Measurements from ENCODE around the gene TAS2R20. TPM values are rescaled to one million over a fixed set of nuclear protein-coding genes. Genes with fewer than 3 reads are reported as not detected.

TAS2R20 gene
- total and polyA plus RNA-seq, 10 of the 15 experiments (the other 5 are each of a cell fraction or from before 2014, with no cell fraction given): 0.07 to 3.9 (median 0.65) TPM

- TF ChIP-seq CUX1 (IDR thresholded peaks at IDR 0.05; ENCODE audit: insufficient replicate concordance, low read depth, low read length): no peak
- TF ChIP-seq HCFC1 (IDR thresholded peaks at IDR 0.05; ENCODE audit: low read length): no peak
- TF ChIP-seq DPF2 (IDR thresholded peaks at IDR 0.05): no peak
- no peak for TF ChIP-seq JUND (IDR thresholded peaks at IDR 0.05; ENCODE audit: low read depth, low read length)
- no peak for TF ChIP-seq RAD51 (IDR thresholded peaks at IDR 0.05)
- no peak for TF ChIP-seq SP1 (IDR thresholded peaks at IDR 0.05; ENCODE audit: low read depth, low read length)
- TF ChIP-seq RELA (IDR thresholded peaks at IDR 0.05; ENCODE audit: borderline replicate concordance, partially characterized antibody): no peak
Measured at GRCh38 chr12:11016937-11017336, 18.8 kb upstream of the TAS2R20 start (continued).

- H3K9ac ChIP-seq (ENCODE audit: control insufficient read depth, insufficient read depth, low read length): no peak overlapping the region
- H2AFZ ChIP-seq (ENCODE audit: control insufficient read depth, low read depth, low read length): no peak overlapping the region
- in situ Hi-C loops (cut with MboI) (loop anchor here (5.0 kb wide), 1 partner anchor 56 kb away; no protein-coding TSS in a partner anchor), intact Hi-C loops (cut with micrococcal nuclease; ENCODE audit: unreplicated experiment) (loop anchor here (1.0 kb wide), 1 partner anchor 54 kb away; no protein-coding TSS in a partner anchor)
- H3K9me3 ChIP-seq (replicated peaks; ENCODE audit: control insufficient read depth, insufficient read depth, low read length): no peaks in the 10 kb centered on the region
- ChIA-PET CTCF (no interaction called here), RAD21 (ENCODE audit: unreplicated experiment) (no interaction called here), SMC1A (ENCODE audit: uncharacterized antibody, unreplicated experiment) (no interaction called here), POLR2A (no interaction called here)
- H3K27ac ChIP-seq (ENCODE audit: control insufficient read depth, insufficient read depth): no peak overlapping the region
- H3K36me3 ChIP-seq (ENCODE audit: control insufficient read depth in 2 of 2, insufficient read depth in 2 of 2, low read length in 1 of 2): no peaks in the 10 kb centered on the region
- no peak overlapping the region for H3K4me2 ChIP-seq (ENCODE audit: control insufficient read depth, insufficient read depth)
- H4K20me1 ChIP-seq (ENCODE audit: control insufficient read depth, insufficient read depth): no peaks in the 10 kb centered on the region
- DNase-seq (ENCODE audit: low read depth, low spot score) (no peak), ATAC-seq (no peak), FAIRE-seq (no peak)
- WGBS (ENCODE audit: insufficient coverage, insufficient replicate concordance, low lambda C conversion rate, missing lambda C conversion rate): 98% methylated on average over 4 of the region's 4 CpGs
- H3K4me1 ChIP-seq (ENCODE audit: control insufficient read depth, insufficient read depth, low read length): no peaks in the 10 kb centered on the region
- BruUV-seq (replicated peaks): no TSS peak
- no peaks in the 10 kb centered on the region for H3K27me3 ChIP-seq (replicated peaks in 1 of 2; ENCODE audit: control insufficient read depth in 2 of 2, insufficient read depth in 2 of 2, low read length in 1 of 2)
- H3K79me2 ChIP-seq (ENCODE audit: control insufficient read depth, insufficient read depth, low read length): no peaks in the 10 kb centered on the region
- no peak overlapping the region for H3K4me3 ChIP-seq
- TF ChIP-seq TAF1 (IDR thresholded peaks at IDR 0.05; ENCODE audit: borderline replicate concordance, low read depth, low read length): no peak
- TF ChIP-seq CREB1 (IDR thresholded peaks at IDR 0.05; ENCODE audit: low read depth): no peak
- no peak for TF ChIP-seq ATF3 (IDR thresholded peaks at IDR 0.05; ENCODE audit: borderline replicate concordance, extremely low read depth, low read depth, low read length)
- no peak for TF ChIP-seq MTA3 (IDR thresholded peaks at IDR 0.05; ENCODE audit: borderline replicate concordance, low read length)
- TF ChIP-seq MYC (IDR thresholded peaks at IDR 0.05; ENCODE audit: insufficient read depth, insufficient read length, insufficient replicate concordance, low read length, severe bottlenecking): no peak
- no peak for TF ChIP-seq ZZZ3 (IDR thresholded peaks at IDR 0.05; ENCODE audit: control insufficient read depth, insufficient read length, low read depth)
- TF ChIP-seq SPI1 (IDR thresholded peaks at IDR 0.05; ENCODE audit: borderline replicate concordance, insufficient read depth, low read depth, low read length): no peak
- no peak for TF ChIP-seq RAD51 (IDR thresholded peaks at IDR 0.05)
- TF ChIP-seq SMAD5 (IDR thresholded peaks at IDR 0.05; ENCODE audit: low read depth): no peak
- no peak for TF ChIP-seq ZNF274 (IDR thresholded peaks at IDR 0.05; ENCODE audit: insufficient read depth, insufficient read length)
- TF ChIP-seq NR2F1 (conservative IDR thresholded peaks at IDR 0.05): no peak
- TF ChIP-seq GATAD2B (conservative IDR thresholded peaks at IDR 0.05; ENCODE audit: low read depth): no peak
- TF ChIP-seq SUZ12 (IDR thresholded peaks at IDR 0.05; ENCODE audit: unreplicated experiment): no peak
- TF ChIP-seq ZSCAN29 (IDR thresholded peaks at IDR 0.05): no peak
Measured at GRCh38 chr12:11015775-11016430, 17.8 kb upstream of the TAS2R20 start.

All from GM12878 (cell line).